HG03097 (cell line): Measurements from ENCODE around the gene CXXC5.
A peak's percentile ranks its signal among the peaks of the same experiment; 100 is the strongest.

ENCODE experiments used
- ATAC-seq: cut with Tn5 transposase; IDR thresholded peaks from one replicate; pipeline ENCODE4 v1.9.1; 2021; ENCODE audit not compliant: unreplicated experiment, low FRiP score

Gene CXXC5

GRCh38 chr5:139664086-139664693 is 16.0 kb downstream of the CXXC5 start:
- ATAC-seq: no peak

GRCh38 chr5:139664727-139665351 is 16.7 kb downstream of the CXXC5 start:
- no peak for ATAC-seq

- no peak for ATAC-seq
Measured at GRCh38 chr5:139665626-139666025, 17.5 kb downstream of the CXXC5 start.

- no peak for ATAC-seq
Measured at GRCh38 chr5:139666551-139666950, 18.4 kb downstream of the CXXC5 start.

- no peak for ATAC-seq
Measured at GRCh38 chr5:139667001-139667729, 19.0 kb downstream of the CXXC5 start.

GRCh38 chr5:139667730-139668063 is 19.5 kb downstream of the CXXC5 start:
- ATAC-seq: no peak

GRCh38 chr5:139668064-139668880 is 20.1 kb downstream of the CXXC5 start:
- ATAC-seq: no peak

- no peak for ATAC-seq
Measured at GRCh38 chr5:139668924-139669661, 20.9 kb downstream of the CXXC5 start.

- ATAC-seq: peak; percentile 7
Measured at GRCh38 chr5:139669662-139670368, 21.7 kb downstream of the CXXC5 start.

- ATAC-seq: peak; percentile 52
Measured at GRCh38 chr5:139670369-139671095, 22.4 kb downstream of the CXXC5 start.

- ATAC-seq: no peak
Measured at GRCh38 chr5:139671096-139671841, 23.1 kb downstream of the CXXC5 start.

- no peak for ATAC-seq
Measured at GRCh38 chr5:139675213-139675612, 27.1 kb downstream of the CXXC5 start.

- no peak for ATAC-seq
Measured at GRCh38 chr5:139675825-139676224, 27.7 kb downstream of the CXXC5 start.

- ATAC-seq: no peak
Measured at GRCh38 chr5:139676406-139676805, 28.3 kb downstream of the CXXC5 start.

GRCh38 chr5:139676951-139677735 is 29.0 kb downstream of the CXXC5 start:
- ATAC-seq: no peak

GRCh38 chr5:139677736-139678613 is 29.8 kb downstream of the CXXC5 start:
- ATAC-seq: no peak
